Stimulated activated CD8-positive, alpha-beta memory T cell treated with anti-CD3 and anti-CD28 coated beads, Interleukin-4, amount 100 ng/mL, for 1 hour (primary cell): ENCODE data around the gene CRKL.
"Not testable (repeated sequence)": the region's sequence is repeated elsewhere in the genome, so short reads cannot be mapped to it uniquely, and the experiment has no call there.

Experiments used
- DNase-seq, 2 donors: peaks; one replicate each; pipeline ENCODE4 v3.0.0-alpha.2; 2020; ENCODE audit warnings: low read depth in 2 of 2, low spot score in 1 of 2

CRKL gene

DNA sequence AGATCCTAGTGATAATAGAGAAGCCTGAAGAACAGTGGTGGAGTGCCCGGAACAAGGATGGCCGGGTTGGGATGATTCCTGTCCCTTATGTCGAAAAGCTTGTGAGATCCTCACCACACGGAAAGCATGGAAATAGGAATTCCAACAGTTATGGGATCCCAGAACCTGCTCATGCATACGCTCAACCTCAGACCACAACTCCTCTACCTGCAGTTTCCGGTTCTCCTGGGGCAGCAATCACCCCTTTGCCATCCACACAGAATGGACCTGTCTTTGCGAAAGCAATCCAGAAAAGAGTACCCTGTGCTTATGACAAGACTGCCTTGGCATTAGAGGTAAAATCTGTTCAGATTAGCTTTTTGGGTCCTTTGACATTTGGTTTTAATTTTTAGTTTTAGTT is 16.7 kb downstream of the CRKL start:
- no peak for DNase-seq

DNA sequence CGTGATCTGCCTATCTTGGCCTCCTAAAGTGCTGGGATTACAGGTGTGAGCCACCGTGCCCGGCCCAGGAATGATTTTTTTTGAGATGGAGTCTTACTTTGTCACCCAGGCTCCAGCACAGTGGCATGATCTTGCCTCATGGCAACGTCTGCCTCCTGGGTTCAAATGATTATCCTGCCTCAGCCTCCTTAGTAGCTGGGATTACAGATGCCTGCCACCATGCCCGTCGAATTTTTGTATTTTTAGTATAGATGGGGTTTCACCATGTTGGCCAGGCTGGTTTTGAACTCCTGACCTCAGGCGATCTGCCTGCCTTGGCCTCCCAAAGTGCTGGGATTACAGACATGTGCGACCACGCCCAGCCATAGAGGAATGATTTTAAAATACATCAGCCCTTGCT is 17.8 kb downstream of the CRKL start:
- not testable (repeated sequence) for DNase-seq

DNA sequence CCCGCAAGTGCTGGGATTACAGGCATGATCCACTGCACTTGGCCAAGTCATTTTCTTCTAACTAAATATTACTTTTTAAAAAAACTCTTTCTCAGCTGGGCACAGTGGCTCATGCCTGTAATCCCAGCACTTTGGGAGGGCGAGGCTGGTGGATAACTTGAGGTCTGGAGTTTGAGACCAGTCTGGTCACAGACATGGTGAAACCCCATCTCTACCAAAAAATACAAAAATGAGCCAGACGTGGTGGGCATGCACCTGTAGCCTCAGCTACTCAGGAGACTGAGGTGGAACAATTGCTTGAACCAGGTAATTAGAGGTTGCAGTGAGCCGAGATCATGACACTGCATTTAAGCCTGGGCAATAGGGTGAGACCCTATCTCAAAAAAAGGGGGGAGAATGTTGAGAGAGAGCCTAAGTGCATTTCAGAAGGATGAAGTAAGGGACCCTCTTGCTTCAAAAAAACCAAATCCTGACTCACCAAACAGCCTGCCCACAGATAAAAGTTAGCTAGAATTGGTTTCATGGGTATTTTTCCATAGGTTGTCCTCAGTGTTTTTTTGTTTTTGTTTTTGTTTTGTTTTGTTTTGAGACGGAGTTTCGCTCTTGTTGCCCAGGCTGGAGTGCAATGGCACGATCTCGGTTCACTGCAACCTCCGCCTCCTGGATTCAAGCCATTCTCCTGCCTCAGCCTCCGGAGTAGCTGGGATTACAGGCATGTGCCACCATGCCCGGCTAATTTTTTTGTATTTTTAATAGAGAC is 18.8 kb downstream of the CRKL start:
- DNase-seq: not testable (repeated sequence)

DNA sequence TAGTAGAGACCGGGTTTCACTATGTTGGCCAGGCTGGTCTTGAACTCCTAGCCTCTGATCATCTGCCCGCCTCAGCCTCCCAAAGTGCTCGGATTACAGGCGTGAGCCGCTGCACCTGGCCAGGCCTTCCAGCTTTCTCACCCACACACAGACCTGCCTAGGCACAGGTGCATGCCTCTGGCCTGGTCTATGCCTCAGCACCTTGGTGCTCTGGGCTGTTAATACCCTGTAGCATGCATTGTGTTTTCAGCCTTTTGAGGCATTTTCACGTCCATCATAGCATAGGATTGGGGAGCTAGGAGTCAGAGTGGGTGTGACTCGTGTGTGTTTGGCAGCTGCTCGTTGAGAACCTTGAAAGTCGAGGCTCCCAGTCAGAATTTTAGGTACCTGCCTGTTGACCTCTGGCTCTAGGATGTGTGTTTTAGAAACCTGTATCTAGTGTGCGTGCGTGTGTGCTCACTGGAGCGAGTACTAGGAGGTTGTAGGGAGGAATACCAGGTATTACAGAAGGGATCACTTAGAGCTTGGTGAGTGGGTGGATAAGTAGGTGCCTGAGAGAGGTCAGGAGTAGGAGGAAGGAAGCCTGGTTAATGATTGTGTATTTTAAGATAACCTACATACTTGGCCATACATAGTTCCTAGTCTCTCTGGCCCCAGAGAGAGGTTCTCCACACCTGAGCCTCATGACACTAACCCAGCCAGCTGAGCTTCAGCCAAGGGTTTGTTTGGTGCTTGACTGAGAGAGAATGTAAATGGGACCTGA is 20.0 kb downstream of the CRKL start:
- DNase-seq: no peak

DNA sequence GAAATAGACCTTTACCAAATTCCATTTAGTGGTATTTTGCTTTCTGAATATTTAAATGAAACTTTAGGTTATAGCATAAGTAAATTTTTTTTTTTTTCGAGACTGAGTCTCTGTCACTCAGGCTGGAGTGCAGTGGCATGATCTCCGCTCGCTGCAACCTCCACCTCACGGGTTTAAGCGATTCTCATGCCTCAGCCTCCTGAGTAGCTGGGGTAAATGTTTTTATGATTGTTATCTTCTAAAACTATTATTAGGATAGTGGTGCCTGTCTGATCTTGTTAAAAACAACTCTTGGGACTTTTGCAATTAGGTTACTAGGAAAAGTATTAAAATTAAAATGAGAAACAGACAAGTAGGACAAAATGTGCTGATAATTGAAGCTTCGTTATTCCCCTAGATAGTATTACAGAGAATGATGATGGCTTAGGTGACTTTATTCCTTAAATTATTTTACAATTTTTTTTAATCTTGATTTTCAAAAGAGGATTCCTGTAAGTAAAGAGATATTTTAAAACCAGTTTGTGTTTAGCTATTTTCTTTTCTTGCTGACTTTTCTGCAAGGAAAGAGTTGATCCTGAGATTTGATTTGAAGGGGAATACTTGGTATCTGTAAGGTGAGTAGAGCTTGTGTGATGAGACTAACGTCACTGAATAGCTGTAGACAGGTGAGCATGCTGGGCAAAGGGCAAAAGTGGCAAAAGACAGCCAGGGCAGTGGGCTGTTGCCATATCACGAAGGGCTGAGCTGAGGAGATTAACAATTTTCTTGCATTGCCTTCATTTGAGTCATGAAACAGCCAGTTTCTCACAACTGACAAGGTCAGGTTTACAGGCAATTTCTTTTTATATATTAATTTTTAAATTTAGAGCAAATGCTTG is 20.8 kb downstream of the CRKL start:
- no peak for DNase-seq

DNA sequence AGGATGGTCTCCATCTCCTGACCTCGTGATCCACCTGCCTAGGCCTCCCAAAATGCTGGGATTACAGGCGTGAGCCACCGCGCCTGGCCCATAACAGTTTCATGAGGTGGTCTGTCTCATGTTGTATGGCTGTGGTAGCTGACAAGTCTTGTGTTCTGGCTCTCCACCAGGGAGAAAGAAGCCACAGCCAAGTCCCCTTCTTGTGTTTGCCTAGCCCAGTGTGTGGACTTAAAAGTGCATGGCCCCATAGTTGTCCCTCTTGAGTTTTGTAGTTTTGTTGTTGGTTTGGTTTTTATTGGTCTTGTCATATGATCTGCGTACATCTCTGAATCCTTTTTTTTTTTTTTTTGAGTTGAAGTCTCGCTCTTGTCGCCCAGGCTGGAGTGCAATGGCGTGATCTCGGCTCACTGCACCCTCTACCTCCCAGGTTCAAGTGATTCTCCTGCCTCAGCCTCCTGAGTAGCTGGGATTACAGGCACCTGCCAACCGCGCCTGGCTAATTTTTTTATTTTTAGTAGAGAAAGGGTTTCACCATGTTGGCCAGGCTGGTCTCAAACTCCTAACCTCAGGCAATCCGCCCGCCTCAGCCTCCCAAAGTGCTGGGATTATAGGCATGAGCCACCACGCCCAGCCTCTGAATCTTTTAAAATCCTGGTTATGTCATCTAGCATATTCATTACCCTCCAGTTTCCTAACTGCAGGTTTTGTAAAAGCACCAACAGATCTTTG is 22.4 kb downstream of the CRKL start:
- not testable (repeated sequence) for DNase-seq

DNA sequence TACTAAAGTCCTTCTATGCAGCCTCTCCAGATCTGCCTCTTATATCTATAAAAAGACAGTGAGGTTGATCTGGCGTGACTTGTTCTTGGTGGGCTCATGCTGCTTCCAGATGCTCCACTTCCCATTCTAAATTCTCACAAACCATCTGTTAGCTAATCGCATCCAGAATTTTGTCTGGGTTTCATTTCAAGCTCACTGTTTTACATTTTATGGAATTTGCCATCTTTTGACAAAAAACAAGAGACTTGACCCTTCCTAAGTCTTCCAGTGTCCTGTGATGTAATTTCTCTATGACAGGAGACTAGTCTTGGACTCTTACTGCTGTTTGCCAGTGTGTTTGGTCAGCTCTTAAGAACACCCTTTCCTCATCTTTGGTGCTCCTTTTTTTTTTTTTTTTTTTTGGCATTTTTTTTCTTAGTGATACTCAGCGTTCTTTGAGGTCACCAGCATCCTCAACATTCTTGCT is 23.0 kb downstream of the CRKL start:
- no peak for DNase-seq

DNA sequence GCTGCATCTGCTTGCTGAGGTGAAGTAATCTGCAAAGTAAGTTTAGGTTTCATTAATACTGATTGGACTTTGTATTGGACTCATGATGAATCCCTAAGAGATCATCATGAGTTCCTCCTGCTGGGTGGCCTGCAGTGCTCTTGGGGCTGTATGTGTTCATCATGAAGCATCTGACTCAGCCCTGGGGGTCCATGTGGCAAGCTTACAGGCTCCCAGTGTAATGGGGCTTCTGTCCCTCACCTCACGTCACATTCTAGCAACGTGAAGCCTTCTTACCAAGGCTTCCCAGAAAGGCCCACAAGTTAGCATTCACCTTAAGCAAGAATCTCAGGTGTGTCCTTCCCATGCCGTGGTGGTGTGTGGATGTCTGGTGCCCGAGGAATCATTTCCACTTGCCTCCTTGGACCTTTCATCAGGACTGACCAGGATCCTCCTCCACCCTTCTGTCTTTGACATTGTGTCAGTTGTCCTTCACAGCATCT is 23.7 kb downstream of the CRKL start:
- no peak for DNase-seq

DNA sequence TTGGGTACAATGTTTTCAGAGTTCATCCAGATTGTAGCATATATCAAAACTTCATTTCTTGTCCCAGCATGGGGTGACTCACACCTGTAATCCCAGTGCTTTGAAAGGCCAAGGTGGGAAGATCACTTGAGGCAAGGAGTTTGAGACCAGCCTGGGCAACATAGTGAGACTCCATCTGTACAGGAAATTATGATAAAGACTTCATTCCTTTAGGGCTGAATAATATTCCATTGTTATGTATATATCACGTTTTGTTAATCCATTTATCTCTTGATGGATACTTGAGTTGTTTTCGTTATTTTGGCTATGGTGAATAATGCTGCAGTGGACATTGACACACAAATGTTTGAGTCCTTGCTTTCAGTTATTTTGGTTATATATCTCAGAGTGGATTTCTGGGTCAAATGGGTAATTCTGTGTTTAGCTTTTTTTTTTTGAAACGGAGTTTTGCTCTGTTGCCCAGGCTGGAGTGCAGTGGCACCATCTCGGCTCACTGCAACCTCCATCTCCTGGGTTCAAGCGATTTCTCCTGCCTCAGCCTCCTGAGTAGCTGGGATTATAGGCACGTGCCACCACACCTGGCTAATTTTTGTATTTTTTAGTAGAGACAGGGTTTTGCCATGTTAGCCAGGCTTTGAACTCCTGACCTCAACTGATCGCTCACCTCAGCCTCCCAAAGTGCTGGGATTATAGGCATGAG is 25.1 kb downstream of the CRKL start:
- DNase-seq: not testable (repeated sequence)

DNA sequence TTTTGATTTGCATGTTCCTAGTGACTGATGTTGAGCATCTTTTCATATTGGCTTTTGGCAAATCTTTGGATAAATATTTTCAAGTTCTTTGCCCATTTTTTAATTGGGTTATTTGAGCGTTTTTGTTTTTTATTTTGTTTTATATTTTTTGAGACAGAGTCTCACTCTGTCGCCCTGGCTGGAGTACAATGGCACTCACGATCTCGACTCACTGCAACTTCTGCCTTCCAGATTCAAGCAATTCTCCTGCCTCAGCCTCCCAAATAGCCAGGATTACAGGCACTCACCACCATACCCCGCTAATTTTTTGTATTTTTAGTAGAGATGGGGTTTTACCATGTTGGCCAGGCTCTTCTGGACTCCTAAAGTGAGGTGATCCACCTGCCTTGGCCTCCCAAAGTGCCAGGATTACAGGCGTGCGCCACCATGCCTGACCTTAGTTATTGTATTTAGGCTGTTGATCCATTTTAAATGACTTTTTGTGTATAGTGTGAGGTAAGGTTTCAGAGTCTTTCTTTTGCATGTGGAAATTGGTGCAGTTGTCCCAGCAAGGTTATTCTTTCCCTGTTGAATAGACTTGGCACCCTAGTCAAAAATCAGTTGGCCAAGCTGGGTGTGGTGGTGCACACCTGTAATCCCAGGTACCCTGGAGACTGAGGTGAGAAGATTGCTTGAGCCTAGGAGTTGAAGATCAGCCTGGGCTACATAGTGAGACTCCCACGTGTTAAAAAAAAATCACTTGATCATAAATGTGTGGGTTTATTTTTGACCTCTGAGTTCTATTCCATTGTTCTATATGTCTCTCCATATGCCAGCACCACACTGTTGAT is 26.1 kb downstream of the CRKL start:
- no peak for DNase-seq

DNA sequence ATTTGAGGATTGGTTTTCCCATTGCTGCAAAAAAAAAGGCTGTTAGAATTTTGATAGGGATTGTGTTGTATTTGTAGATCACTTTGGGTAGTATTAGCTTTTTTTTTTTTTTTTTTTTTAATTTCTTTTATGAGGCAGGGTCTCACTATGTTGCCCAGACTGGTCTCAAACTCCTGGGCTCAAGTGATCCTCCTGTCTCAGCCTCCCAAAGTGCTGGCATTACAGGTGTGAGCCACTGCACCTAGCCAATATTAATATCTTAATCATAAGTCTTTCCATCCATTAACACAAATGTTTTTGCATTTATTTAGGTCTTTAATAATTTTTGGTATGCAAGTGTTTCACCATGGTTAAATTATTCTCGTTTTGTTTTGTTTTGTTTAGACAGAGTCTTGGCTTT is 26.8 kb downstream of the CRKL start:
- no peak for DNase-seq

DNA sequence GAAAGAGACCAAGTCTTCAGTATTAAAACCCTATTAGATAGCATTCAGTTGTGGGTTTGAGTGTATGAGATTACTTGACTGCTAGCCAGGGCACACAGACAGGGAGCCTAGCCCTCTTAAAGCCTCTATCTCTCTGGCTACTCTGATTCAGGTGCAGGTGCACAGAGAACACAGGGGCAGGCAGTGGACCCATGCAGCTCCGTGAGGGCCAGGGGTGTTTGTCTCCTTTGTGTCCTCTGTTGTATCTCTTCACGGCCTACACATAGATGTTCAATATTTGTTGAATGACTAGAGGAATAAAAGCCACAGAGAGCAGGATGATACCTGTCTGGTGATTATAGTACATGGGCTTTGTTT is 28.3 kb downstream of the CRKL start:
- no peak for DNase-seq

DNA sequence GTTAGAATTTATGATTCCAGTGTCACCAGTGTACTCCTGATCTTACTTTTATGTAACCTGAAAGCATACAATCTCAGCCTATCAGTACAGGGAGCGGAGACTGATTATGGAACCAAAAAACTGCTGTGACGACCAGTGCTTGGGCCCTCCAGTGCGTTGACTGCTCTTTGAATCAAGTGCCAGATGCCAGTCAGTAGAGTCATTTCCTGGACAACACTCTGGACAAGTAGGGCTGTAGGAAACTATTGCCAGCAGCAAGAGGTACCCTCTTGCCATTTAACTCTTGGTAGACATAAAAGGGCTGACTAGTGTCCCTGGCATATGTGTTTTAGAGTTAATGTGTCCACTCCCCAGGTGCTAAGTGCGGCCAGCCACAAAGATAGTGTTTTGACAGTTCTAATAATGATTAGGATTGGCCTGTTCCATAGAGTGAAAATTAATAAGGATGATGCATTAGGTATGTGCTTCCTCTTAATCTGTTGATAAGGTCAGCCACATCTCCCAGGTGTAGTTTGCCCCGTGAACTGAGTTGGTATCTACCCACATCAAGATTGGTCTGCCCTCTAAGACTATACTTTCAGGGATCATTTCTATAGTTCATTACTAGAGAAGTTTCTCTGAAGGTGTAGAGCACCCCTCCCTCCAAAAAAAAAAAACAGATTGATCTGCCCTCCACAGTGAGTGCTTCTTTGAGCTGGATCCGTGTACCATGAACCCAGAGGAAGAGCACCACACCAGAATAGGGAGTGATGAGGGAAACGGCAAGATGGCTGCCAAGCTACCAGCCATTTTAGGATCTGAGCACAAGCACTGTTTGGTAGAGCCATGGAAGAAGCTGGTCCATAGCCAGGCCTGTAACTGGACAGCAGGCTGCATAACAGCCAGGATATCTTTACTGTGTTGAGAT is 29.1 kb downstream of the CRKL start:
- no peak for DNase-seq

DNA sequence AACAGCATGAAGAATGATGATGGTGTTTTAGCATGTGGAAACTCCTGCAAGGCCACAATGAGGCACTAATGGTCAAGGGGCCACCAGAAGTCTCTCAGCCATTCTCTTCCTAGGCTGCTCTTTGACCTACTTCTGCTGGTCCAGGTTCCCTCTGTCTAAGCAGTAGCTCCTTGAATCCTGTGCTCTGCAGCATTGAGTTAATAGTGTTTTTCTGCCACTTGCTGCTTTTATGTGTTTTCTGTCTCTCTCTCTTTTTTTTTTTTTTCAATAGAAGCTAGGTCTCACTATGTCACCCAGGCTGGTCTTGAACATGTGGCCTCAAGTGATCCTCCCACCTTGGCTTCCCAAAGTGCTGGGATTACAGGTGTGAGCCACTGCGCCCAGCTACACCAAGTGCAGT is 29.8 kb downstream of the CRKL start:
- no peak for DNase-seq

DNA sequence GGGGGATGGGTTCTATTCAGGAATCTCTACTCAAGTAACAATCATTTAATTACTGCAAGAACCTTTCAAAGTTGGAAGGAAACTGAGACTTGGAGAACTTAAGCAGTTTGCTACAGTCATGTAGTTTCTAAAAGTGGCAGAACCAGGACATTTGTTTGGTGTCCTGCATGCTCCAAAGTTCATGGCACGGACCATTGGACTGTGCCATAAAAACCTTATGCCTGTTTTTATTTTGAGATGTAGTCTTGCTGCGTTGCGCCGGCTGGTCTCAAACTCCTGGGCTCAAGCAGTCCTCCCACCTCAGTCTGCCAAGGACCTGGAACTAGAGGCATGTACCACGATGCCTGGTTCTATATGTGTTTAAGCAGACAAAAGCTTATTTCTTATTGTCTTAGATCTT is 31.2 kb downstream of the CRKL start:
- DNase-seq: no peak

DNA sequence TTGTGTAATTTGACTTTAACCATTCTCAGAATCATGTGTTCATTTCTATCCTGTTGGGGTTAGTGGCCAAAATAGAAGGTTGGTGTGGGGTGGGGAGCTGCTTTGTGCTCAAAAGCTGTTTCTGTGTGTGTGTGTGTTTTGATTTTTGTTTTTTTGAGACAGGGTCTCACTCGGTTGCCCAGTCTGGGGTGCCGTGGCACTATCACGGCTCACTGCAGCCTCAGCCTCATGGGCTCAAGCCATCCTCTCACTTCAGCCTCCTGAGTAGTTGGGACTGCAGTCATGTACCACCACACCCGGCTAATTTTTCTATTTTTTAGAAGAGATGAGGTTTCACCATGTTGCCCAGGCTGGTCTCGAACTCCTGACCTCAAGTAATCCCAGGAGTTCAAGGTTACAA is 31.8 kb downstream of the CRKL start:
- no peak for DNase-seq

DNA sequence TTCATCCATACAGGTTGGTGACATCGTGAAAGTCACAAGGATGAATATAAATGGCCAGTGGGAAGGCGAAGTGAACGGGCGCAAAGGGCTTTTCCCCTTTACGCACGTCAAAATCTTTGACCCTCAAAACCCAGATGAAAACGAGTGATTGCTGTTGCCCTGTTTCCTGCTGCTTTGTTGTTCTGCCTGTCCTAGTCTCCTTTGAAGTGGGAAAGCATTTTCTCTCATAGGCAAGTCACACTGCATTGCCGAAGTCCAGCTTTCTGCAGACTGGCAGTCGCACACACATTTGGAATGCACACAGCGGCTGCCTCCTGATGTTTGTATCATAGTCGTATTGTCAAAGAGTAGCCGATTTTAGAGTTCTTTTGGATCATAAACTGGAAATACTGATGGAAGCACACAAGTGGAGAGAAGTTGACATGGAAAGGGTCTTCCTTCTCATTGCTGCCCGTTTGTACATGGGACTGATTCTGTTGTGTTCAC is 32.5 kb downstream of the CRKL start:
- no peak for DNase-seq
